Stimulated activated CD8-positive, alpha-beta memory T cell treated with anti-CD3 and anti-CD28 coated beads, Interleukin-15, amount 100 ng/mL, for 24 hours (primary cell): ENCODE measurements around the gene UBAC1.
"Not testable (repeated sequence)": the region's sequence is repeated elsewhere in the genome, so short reads cannot be mapped to it uniquely, and the experiment has no call there.

Experiments
- DNase-seq: peaks from one replicate; pipeline ENCODE4 v3.0.0-alpha.2; 2020; ENCODE audit warnings: low read depth

UBAC1 gene

GRCh38 chr9:135901031-135901758 is 60.0 kb downstream of the UBAC1 start:
- no peak for DNase-seq

GRCh38 chr9:135898634-135899407 is 62.4 kb downstream of the UBAC1 start:
- DNase-seq = no peak

GRCh38 chr9:135896626-135897025 is 64.5 kb downstream of the UBAC1 start:
- no peak for DNase-seq

- DNase-seq = no peak
Measured at GRCh38 chr9:135896205-135896604, 65.0 kb downstream of the UBAC1 start.

GRCh38 chr9:135895202-135895848 is 65.8 kb downstream of the UBAC1 start:
- DNase-seq = no peak

GRCh38 chr9:135893104-135893503 is 68.1 kb downstream of the UBAC1 start:
- no peak for DNase-seq

GRCh38 chr9:135892327-135892726 is 68.8 kb downstream of the UBAC1 start:
- DNase-seq = not testable (repeated sequence)

GRCh38 chr9:135891027-135891631 is 70.0 kb downstream of the UBAC1 start:
- no peak for DNase-seq

- no peak for DNase-seq
Measured at GRCh38 chr9:135890190-135891026, 70.8 kb downstream of the UBAC1 start.

- no peak for DNase-seq
Measured at GRCh38 chr9:135889564-135890189, 71.5 kb downstream of the UBAC1 start.

- no peak for DNase-seq
Measured at GRCh38 chr9:135888766-135889394, 72.3 kb downstream of the UBAC1 start.

- DNase-seq = no peak
Measured at GRCh38 chr9:135888126-135888765, 72.9 kb downstream of the UBAC1 start.

GRCh38 chr9:135887585-135888050 is 73.6 kb downstream of the UBAC1 start:
- no peak for DNase-seq

GRCh38 chr9:135887021-135887507 is 74.1 kb downstream of the UBAC1 start:
- DNase-seq = no peak

- no peak for DNase-seq
Measured at GRCh38 chr9:135886147-135886981, 74.8 kb downstream of the UBAC1 start.

- DNase-seq = no peak
Measured at GRCh38 chr9:135885100-135885853, 75.9 kb downstream of the UBAC1 start.

- no peak for DNase-seq
Measured at GRCh38 chr9:135884328-135885035, 76.7 kb downstream of the UBAC1 start.
